HepG2 (cell line): ENCODE data around the gene NOXO1. TPM values are rescaled to one million over a fixed set of nuclear protein-coding genes. Genes with fewer than 3 reads are reported as not detected.

Source experiments
- ATAC-seq: fragments of 200-7000 bp; cut with Tn5 transposase; 3 replicates; pipeline ENCODE4 v1.9.1; 2020; ENCODE audit warnings: mild to moderate bottlenecking, moderate library complexity
- BruUV-seq: library from RNA; stranded (reverse); fragments of 400-500 nt; replicated peaks from 2 replicates; lab custom pipeline; 2021; lab: Mats Ljungman, UMichigan
- CTCF ChIA-PET: fragments of 300-600 bp; formaldehyde crosslinking; extraction: SDS; loops from one replicate; lab custom pipeline; 2021; ENCODE audit warnings: low total read pairs, inconsistent platforms, low intra/inter-chr PET ratio; lab: Yijun Ruan, JAX
- POLR2A ChIA-PET: fragments of 350-600 bp; sonication (Branson Sonifier 250); formaldehyde crosslinking; loops from one replicate; lab custom pipeline; 2020; ENCODE audit warnings: antibody characterized with exemption, inconsistent platforms; lab: Yijun Ruan, JAX
- DNase-seq: peaks from one replicate; pipeline ENCODE4 v3.0.0-alpha.2; 2015; ENCODE audit warnings: low spot score
- FAIRE-seq: peaks from 3 replicates; lab custom pipeline; 2011; peaks lifted over from hg19 to GRCh38; lab: Jason Lieb, UNC
- H2AFZ ChIP-seq: one replicate; pipeline ENCODE4 v1.6.1; 2011; ENCODE audit warnings: low read length, inconsistent platforms
- H3K27ac ChIP-seq: fragments of 300-600 bp; 3 replicates; pipeline ENCODE4 v1.8.0; 2011; ENCODE audit warnings: mixed run types, mild to moderate bottlenecking, mixed read lengths, low read length, inconsistent platforms; ENCODE audit not compliant: insufficient read depth; ENCODE audit errors: extremely low read length
- H3K27me3 ChIP-seq, 2 experiments: fragments of 200-600 bp in 1 of 2; 2 replicates in 1 of 2; 3 replicates in 1 of 2; pipeline versions ENCODE4 v1.6.0 to v1.8.0; 2011; ENCODE audit warnings: low read length in 2 of 2, mild to moderate bottlenecking in 2 of 2, moderate library complexity in 2 of 2, inconsistent platforms in 1 of 2; ENCODE audit not compliant: insufficient read depth in 2 of 2, control insufficient read depth in 1 of 2
- H3K36me3 ChIP-seq, 2 experiments: fragments of 200-600 bp in 1 of 2; replicated peaks in 1 of 2; 2 replicates in 1 of 2; 3 replicates in 1 of 2; pipeline versions ENCODE4 v1.5.1 to v1.8.0; 2011; ENCODE audit warnings: low read length in 2 of 2, inconsistent platforms in 1 of 2; ENCODE audit not compliant: insufficient read depth in 2 of 2, control insufficient read depth in 1 of 2
- H3K4me1 ChIP-seq: 2 replicates; pipeline ENCODE4 v1.5.1; 2012; ENCODE audit warnings: low read length, inconsistent platforms; ENCODE audit not compliant: insufficient read depth
- H3K4me2 ChIP-seq: 2 replicates; pipeline ENCODE4 v1.6.0; 2011; ENCODE audit warnings: low read depth, low read length, inconsistent platforms
- H3K4me3 ChIP-seq, 3 experiments: fragments of 200-600 bp in 1 of 3; sonication (generic), shearing (Covaris generic) in 1 of 3; replicated peaks in 1 of 3; 2 replicates each; pipeline ENCODE4 v1.5.1; 2011 to 2016; ENCODE audit warnings: low read length in 3 of 3, inconsistent platforms in 2 of 3, low read depth in 2 of 3, mild to moderate bottlenecking in 2 of 3, control low read depth in 1 of 3, mixed read lengths in 1 of 3; ENCODE audit not compliant: insufficient read depth in 1 of 3
- H3K79me2 ChIP-seq: one replicate; pipeline ENCODE4 v1.6.1; 2011; ENCODE audit warnings: low read length, inconsistent platforms; ENCODE audit not compliant: insufficient read depth
- H3K9ac ChIP-seq: 2 replicates; pipeline ENCODE4 v1.6.0; 2011; ENCODE audit warnings: mild to moderate bottlenecking, low read depth, low read length, inconsistent platforms; ENCODE audit not compliant: insufficient read depth
- H3K9me3 ChIP-seq: 2 replicates; pipeline ENCODE4 v1.5.1; 2012; ENCODE audit warnings: mild to moderate bottlenecking, low read length
- H4K20me1 ChIP-seq: 2 replicates; pipeline ENCODE4 v1.6.0; 2011; ENCODE audit warnings: inconsistent platforms, mild to moderate bottlenecking, low read length, moderate library complexity; ENCODE audit not compliant: insufficient read depth
- AGO2 ChIP-seq: fragments of 200-400 bp; formaldehyde crosslinking; optimal IDR thresholded peaks from 2 replicates; pipeline ENCODE3; 2017; ENCODE audit warnings: mild to moderate bottlenecking, low read depth, low read length, moderate library complexity
- ELF3 ChIP-seq: IDR thresholded peaks from 2 replicates; pipeline ENCODE4 v1.6.1; 2016; ENCODE audit warnings: missing genetic modification reagents, missing compliant biosample characterization
- FOXO1 ChIP-seq: sonication (generic); formaldehyde crosslinking; IDR thresholded peaks from 2 replicates; pipeline ENCODE4 v1.4.0; 2020; ENCODE audit warnings: missing genetic modification reagents
- RBFOX2 ChIP-seq: fragments of 200-400 bp; formaldehyde crosslinking; IDR thresholded peaks from 2 replicates; pipeline ENCODE4 v1.6.1; 2017; ENCODE audit warnings: low read depth, mild to moderate bottlenecking, low read length
- RBM39 ChIP-seq: fragments of 200-400 bp; formaldehyde crosslinking; IDR thresholded peaks from one replicate; pipeline ENCODE4 v1.6.1; 2018; ENCODE audit warnings: antibody characterized with exemption, mild to moderate bottlenecking, low read depth, low read length; ENCODE audit not compliant: poor library complexity, severe bottlenecking
- RNF219 ChIP-seq: sonication (generic); formaldehyde crosslinking; IDR thresholded peaks from 2 replicates; pipeline ENCODE4 v1.5.0; 2020; ENCODE audit warnings: mild to moderate bottlenecking, missing genetic modification reagents
- ZNF382 ChIP-seq: sonication (generic); formaldehyde crosslinking; IDR thresholded peaks from 2 replicates; pipeline ENCODE4 v1.5.0; 2020; ENCODE audit warnings: missing genetic modification reagents, mild to moderate bottlenecking, borderline replicate concordance
- ZNF639 ChIP-seq: conservative IDR thresholded peaks from 2 replicates; pipeline ENCODE4 v1.6.1; 2018; ENCODE audit warnings: missing genetic modification reagents
- WGBS: methylation state at CpG from one replicate; pipeline ENCODE4 v1.1.6; 2017; ENCODE audit warnings: low lambda C conversion rate; 5-methylcytosine and 5-hydroxymethylcytosine counted together
- in situ Hi-C: cut with HindIII; loops from 2 replicates; pipeline ENCODE4 v1.10.0; 2017; ENCODE audit warnings: low pct_unique_long_range_greater_than_20kb; ENCODE audit not compliant: extremely low pct_ligation_motif_present
- intact Hi-C: fragments of 100-400 bp; cut with micrococcal nuclease; formaldehyde crosslinking; loops from one replicate; pipeline ENCODE4 v1.10.0; 2022; ENCODE audit not compliant: unreplicated experiment
- polyA plus RNA-seq, 8 experiments: library from polyadenylated mRNA; depleted of rRNA in 3 of 8; stranded (reverse) in 7 of 8; unstranded in 1 of 8; fragments of >200 nt; fragmentation: Illumina TruSeq in 4 of 8; extraction: Trizol in 4 of 8; gene quantifications; 2 replicates each; pipeline versions ENCODE4 v1.2.1 to v1.2.3, GENCODE V29; 2011 to 2016; ENCODE audit warnings: low read depth in 4 of 8, missing spikeins in 1 of 8, mixed read lengths in 1 of 8; ENCODE audit not compliant: insufficient read depth in 1 of 8
- total RNA-seq, 5 experiments: library from RNA; depleted of rRNA; stranded (reverse); fragments of >200 nt; fragmentation: Illumina TruSeq; extraction: Trizol; gene quantifications; 2 replicates each; pipeline ENCODE4 v1.2.3, GENCODE V29; 2016; ENCODE audit warnings: low read depth in 1 of 5
- TF ChIP-seq, protein P1 (sequence below): sonication (generic); formaldehyde crosslinking; IDR thresholded peaks from 2 replicates; pipeline ENCODE4 v1.4.0; 2020; ENCODE audit warnings: mild to moderate bottlenecking, missing genetic modification reagents

NOXO1 gene
- total and polyA plus RNA-seq, 2 of the 13 experiments (the other 11 are each of a cell fraction or from before 2014, with no cell fraction given): 0.69 to 1.4 TPM

DNA sequence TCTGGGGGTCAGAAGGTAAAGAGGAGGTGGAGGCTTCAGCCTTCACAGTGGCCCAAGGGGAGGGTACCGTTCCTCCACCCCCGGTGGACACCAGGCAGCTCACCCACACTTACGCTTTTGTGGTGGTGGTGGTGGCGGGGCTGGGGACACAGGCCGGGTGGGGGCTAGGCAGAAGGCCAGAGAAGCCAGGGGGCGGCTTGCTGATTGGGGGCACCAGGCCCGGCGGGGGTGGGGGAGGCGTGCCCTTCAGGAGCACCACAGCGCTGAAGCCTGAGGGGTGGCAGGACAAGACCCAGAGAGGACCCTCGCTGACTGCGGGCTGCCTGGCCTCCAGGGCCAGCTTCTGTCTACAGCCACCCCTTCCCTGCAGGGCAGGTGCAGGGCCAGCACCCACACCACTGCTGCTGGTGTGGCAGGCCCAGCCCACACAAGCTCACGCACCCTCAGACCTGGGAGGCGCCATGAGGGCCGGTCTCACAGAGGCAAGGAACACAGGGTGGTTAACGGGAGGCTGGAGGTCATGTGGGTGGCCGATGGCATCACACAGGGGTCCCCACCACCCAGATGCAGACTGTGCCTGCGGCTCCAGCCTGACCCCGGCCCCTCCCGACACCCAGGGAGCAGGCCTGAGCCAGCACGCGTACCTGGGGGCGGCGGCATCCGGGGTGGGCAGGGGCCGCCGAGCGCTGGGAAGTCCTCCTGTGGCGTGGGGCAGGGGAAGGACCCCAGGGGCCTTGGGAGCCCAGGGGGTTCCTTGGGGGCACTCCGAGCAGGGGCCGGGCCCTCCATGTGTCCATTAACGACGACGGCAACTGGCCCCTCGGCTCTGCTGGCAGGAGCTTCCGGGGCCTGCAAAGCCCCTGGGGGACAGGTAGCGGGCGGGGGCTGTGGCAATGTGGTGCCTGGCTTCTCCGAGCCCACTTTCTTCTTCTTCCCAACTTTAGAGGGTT, 17.9 kb upstream of the NOXO1 start:
- H3K27ac ChIP-seq: no peak overlapping the region
- BruUV-seq: no TSS peak
- no peak overlapping the region for H3K9ac ChIP-seq
- DNase-seq: no peak
- CTCF ChIA-PET: no interaction called here
- no peak for ATAC-seq
- 99% methylated on average over 22 of the region's 39 CpGs for WGBS
- H3K4me2 ChIP-seq: no peak overlapping the region
- H2AFZ ChIP-seq: no peak overlapping the region
- peaks cover 29 to 45% of the 10 kb centered on the region in 2 experiments for H3K36me3 ChIP-seq
- H3K9me3 ChIP-seq: no peaks in the 10 kb centered on the region
- intact Hi-C loops (no loop called here), in situ Hi-C loops (no loop called here)
- H4K20me1 ChIP-seq: peaks cover 5% of the 10 kb centered on the region; the same call in 1 of the 2 replicates
- peaks cover 5% of the 10 kb centered on the region for H3K4me1 ChIP-seq
- H3K79me2 ChIP-seq: peaks cover 3% of the 10 kb centered on the region
- TF ChIP-seq RBFOX2: 0 out of 2 replicates have a peak, but pooled peaks have one; percentile 34
- TF ChIP-seq ZNF639 (CRISPR knock-in tag): no peak
- TF ChIP-seq AGO2: peak; percentile 18
- no peak overlapping the region for H3K4me3 ChIP-seq
- no peak for FAIRE-seq
- no peaks in the 10 kb centered on the region for H3K27me3 ChIP-seq
- POLR2A ChIA-PET: interaction anchor here (1.3 to 2.3 kb wide), 2 partner anchors 10 to 35 kb away, joined by 3 to 6 read pairs; partner anchors contain the start of gene RPS2

DNA sequence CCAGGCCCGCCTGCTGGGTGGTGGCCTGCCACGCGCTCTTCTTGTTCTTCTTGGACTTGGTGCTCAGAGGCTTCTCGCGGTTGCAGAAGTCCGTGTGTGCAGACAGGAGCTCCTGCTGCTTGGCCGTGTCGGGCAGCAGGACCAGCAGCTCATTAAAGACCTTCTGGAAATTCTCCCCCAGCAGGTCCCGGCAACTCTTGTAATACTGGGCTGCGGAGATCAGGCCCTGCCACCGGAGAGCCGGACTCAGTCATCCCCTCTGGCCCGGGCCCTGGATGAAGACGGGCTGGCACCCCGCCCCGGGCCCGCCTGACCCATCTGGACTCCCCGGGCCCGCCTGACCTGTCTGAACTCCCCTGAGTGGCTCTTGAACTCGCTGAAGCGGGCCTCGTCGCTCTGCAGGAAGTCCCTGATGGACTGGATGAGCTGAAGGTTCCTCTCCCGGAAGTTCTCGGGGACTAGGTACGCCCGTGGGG, 17.1 kb upstream of the NOXO1 start:
- BruUV-seq: no TSS peak
- no peaks in the 10 kb centered on the region for H3K27me3 ChIP-seq
- in situ Hi-C loops: no loop called here
- no peak overlapping the region for H3K4me3 ChIP-seq
- intact Hi-C loops: no loop called here
- no peaks in the 10 kb centered on the region for H3K9me3 ChIP-seq
- ChIA-PET CTCF (no interaction called here), POLR2A (interaction anchor here (2.3 kb wide), 1 partner anchor 34 kb away, joined by 6 read pairs; the partner anchor contains the start of gene RPS2)
- H4K20me1 ChIP-seq: peaks cover 3% of the 10 kb centered on the region; the same call in 1 of the 2 replicates
- H3K9ac ChIP-seq: no peak overlapping the region
- no peak for ATAC-seq
- peaks cover 29 to 44% of the 10 kb centered on the region in 2 experiments for H3K36me3 ChIP-seq
- DNase-seq: no peak
- no peak for FAIRE-seq
- 96% methylated on average over 7 of the region's 27 CpGs for whole genome bisulfite sequencing
- peaks cover 10% of the 10 kb centered on the region for H3K4me1 ChIP-seq
- H3K4me2 ChIP-seq: no peak overlapping the region
- H3K79me2 ChIP-seq: no peaks in the 10 kb centered on the region
- H3K27ac ChIP-seq: no peak overlapping the region
- H2AFZ ChIP-seq: no peak overlapping the region
- TF ChIP-seq, protein P1, sequence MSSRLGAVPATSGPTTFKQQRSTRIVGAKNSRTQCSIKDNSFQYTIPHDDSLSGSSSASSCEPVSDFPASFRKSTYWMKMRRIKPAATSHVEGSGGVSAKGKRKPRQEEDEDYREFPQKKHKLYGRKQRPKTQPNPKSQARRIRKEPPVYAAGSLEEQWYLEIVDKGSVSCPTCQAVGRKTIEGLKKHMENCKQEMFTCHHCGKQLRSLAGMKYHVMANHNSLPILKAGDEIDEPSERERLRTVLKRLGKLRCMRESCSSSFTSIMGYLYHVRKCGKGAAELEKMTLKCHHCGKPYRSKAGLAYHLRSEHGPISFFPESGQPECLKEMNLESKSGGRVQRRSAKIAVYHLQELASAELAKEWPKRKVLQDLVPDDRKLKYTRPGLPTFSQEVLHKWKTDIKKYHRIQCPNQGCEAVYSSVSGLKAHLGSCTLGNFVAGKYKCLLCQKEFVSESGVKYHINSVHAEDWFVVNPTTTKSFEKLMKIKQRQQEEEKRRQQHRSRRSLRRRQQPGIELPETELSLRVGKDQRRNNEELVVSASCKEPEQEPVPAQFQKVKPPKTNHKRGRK: no peak
- no peak for TF ChIP-seq FOXO1 (CRISPR knock-in tag)
- no peak for TF ChIP-seq RNF219 (CRISPR knock-in tag)
- no peak for TF ChIP-seq RBM39
- TF ChIP-seq ZNF382 (CRISPR knock-in tag): no peak
- no peak for TF ChIP-seq ELF3
